GM21367 (cell line): ENCODE data around the gene SPO11.

Experiments used
- ATAC-seq: cut with Tn5 transposase; IDR thresholded peaks from one replicate; pipeline ENCODE4 v1.9.1; 2021; ENCODE audit not compliant: unreplicated experiment

The SPO11 gene

GRCh38 chr20:57310821-57311514 is 18.6 kb upstream of the SPO11 start:
- no peak for ATAC-seq

GRCh38 chr20:57312138-57312537 is 17.5 kb upstream of the SPO11 start:
- ATAC-seq: no peak

GRCh38 chr20:57313230-57313629 is 16.4 kb upstream of the SPO11 start:
- ATAC-seq: no peak

GRCh38 chr20:57313951-57314350 is 15.7 kb upstream of the SPO11 start:
- ATAC-seq: no peak

- ATAC-seq: no peak
These were observed 14.3 kb upstream of the SPO11 start for GRCh38 chr20:57315083-57315975.

GRCh38 chr20:57315976-57316480 is 13.6 kb upstream of the SPO11 start:
- ATAC-seq: no peak

GRCh38 chr20:57316795-57317201 is 12.8 kb upstream of the SPO11 start:
- ATAC-seq: no peak

- no peak for ATAC-seq
These were observed 12.3 kb upstream of the SPO11 start for GRCh38 chr20:57317316-57317788.

- no peak for ATAC-seq
These were observed 11.7 kb upstream of the SPO11 start for GRCh38 chr20:57317789-57318371.

GRCh38 chr20:57319584-57319983 is 10.0 kb upstream of the SPO11 start:
- no peak for ATAC-seq

GRCh38 chr20:57320358-57320757 is 9.2 kb upstream of the SPO11 start:
- no peak for ATAC-seq

GRCh38 chr20:57321142-57321541 is 8.5 kb upstream of the SPO11 start:
- no peak for ATAC-seq

- ATAC-seq: no peak
These were observed 7.1 kb upstream of the SPO11 start for GRCh38 chr20:57322476-57322875.

GRCh38 chr20:57323034-57323433 is 6.6 kb upstream of the SPO11 start:
- no peak for ATAC-seq

- ATAC-seq: no peak
These were observed 3.8 kb upstream of the SPO11 start for GRCh38 chr20:57325632-57326356.

GRCh38 chr20:57326667-57327455 is 2.7 kb upstream of the SPO11 start:
- no peak for ATAC-seq

- ATAC-seq: no peak
These were observed 1.8 kb upstream of the SPO11 start for GRCh38 chr20:57327820-57328219.

GRCh38 chr20:57330998-57331397 is 1.4 kb downstream of the SPO11 start:
- ATAC-seq: no peak

GRCh38 chr20:57332105-57333089 is 2.8 kb downstream of the SPO11 start:
- ATAC-seq: no peak
